HEK293 (cell line): ENCODE measurements around the gene MLLT1.

Experiments
- YY1 ChIP-seq: fragments of 450-650 bp; formaldehyde crosslinking; IDR thresholded peaks from 2 replicates; pipeline ENCODE4 v1.5.1; 2018; ENCODE audit warnings: missing biosample characterization, missing genetic modification characterization
- ZBTB1 ChIP-seq: fragments of 450-650 bp; formaldehyde crosslinking; IDR thresholded peaks from 2 replicates; pipeline ENCODE4 v1.5.1; 2016; ENCODE audit warnings: missing biosample characterization, missing genetic modification characterization
- ZNF214 ChIP-seq: fragments of 450-650 bp; formaldehyde crosslinking; IDR thresholded peaks from 2 replicates; pipeline ENCODE4 v1.5.1; 2017; ENCODE audit warnings: missing biosample characterization, mild to moderate bottlenecking, missing genetic modification characterization, borderline replicate concordance
- ZNF501 ChIP-seq: fragments of 450-650 bp; formaldehyde crosslinking; IDR thresholded peaks from 2 replicates; pipeline ENCODE4 v1.5.1; 2016; ENCODE audit warnings: missing biosample characterization, missing genetic modification characterization

DNA sequence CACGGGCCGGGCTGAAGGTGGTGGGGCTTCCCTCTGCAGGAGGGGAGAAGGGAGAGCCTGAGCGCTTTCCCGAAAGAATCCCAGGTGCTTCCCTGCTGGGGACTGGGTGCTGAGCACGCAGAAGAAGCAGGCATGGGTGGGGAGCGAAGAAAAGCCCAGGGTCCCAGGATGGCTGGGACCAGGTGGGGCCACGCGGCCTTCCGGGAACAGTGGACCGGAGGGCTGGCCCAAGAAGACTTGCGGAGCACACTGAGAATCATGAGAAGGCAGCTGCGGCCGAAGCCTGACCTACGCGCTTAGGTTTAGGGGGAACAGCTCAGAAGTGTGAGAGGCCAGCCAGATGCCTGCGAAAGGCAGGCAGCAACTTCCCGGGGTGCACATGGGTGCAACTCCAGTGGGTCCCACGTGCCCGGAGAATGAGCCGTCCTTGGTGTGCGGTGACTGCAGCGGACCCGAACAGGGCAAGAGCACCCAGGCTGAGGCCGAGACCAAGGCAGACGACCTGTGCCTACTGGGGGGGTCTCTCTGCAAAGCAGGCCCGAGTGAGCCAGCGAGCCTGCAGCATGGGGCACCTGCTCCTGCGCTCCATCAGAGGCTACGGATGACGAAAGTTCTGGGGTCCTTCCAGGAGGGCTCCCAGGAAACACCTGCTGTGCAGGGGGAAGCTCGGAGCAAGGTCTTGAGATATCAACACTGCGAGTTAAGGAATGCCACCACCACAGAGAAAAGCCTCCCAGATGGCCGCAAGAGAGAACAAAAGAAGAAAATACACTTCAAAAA, 52.4 kb downstream of the MLLT1 start:
- TF ChIP-seq ZNF501 (no peak), YY1 (tag by site-specific recombination) (no peak), ZNF214 (tag by site-specific recombination) (no peak), ZBTB1 (no peak)
